Karpas-422 (cell line): ENCODE data around the gene SKI. TPM values are rescaled to one million over a fixed set of nuclear protein-coding genes. Genes with fewer than 3 reads are reported as not detected.

ENCODE experiments used
- DNase-seq: peaks from one replicate; pipeline ENCODE4 v3.0.0-alpha.2; 2015
- H2AFZ ChIP-seq: fragments of 200-600 bp; sonication (generic); 2 replicates; pipeline ENCODE4 v1.6.1; 2014; ENCODE audit warnings: antibody characterized with exemption, low read length, mixed read lengths
- H3K27ac ChIP-seq: fragments of 200-600 bp; sonication (generic); 2 replicates; pipeline ENCODE4 v1.5.1; 2014; ENCODE audit warnings: mild to moderate bottlenecking, low read length, moderate library complexity
- H3K27me3 ChIP-seq: fragments of 200-600 bp; sonication (generic); 2 replicates; pipeline ENCODE4 v1.6.1; 2014; ENCODE audit warnings: low read length, mixed read lengths
- H3K36me3 ChIP-seq: fragments of 200-600 bp; sonication (generic); 2 replicates; pipeline ENCODE4 v1.6.1; 2014; ENCODE audit warnings: low read length, mixed read lengths; ENCODE audit not compliant: insufficient read depth
- H3K4me1 ChIP-seq: fragments of 200-600 bp; sonication (generic); 2 replicates; pipeline ENCODE4 v1.6.1; 2014; ENCODE audit warnings: mild to moderate bottlenecking, low read length, mixed read lengths
- H3K4me2 ChIP-seq: fragments of 200-600 bp; sonication (generic); 2 replicates; pipeline ENCODE4 v1.6.1; 2014; ENCODE audit warnings: low read length, low read depth, mild to moderate bottlenecking; ENCODE audit not compliant: poor library complexity, severe bottlenecking
- H3K4me3 ChIP-seq: fragments of 200-600 bp; sonication (generic); 2 replicates; pipeline ENCODE4 v1.5.1; 2014; ENCODE audit warnings: mild to moderate bottlenecking, antibody characterized with exemption, low read length, mixed read lengths
- H3K79me2 ChIP-seq: fragments of 200-600 bp; sonication (generic); 2 replicates; pipeline ENCODE4 v1.6.1; 2014; ENCODE audit warnings: mild to moderate bottlenecking, low read length, mixed read lengths
- H3K9ac ChIP-seq: fragments of 200-600 bp; sonication (generic); 2 replicates; pipeline ENCODE4 v1.6.0; 2014; ENCODE audit warnings: low read length
- H3K9me2 ChIP-seq: fragments of 200-600 bp; sonication (generic), shearing (Covaris generic); replicated peaks from 2 replicates; pipeline ENCODE4 v1.6.0; 2014; ENCODE audit warnings: mild to moderate bottlenecking, low read length, moderate library complexity; ENCODE audit not compliant: insufficient read depth
- H3K9me3 ChIP-seq: fragments of 300-700, 200-600 bp; sonication (generic); 2 replicates; pipeline ENCODE4 v1.6.1; 2014; ENCODE audit warnings: low read length, mixed read lengths
- H4K20me1 ChIP-seq: fragments of 200-600 bp; sonication (generic); 2 replicates; pipeline ENCODE4 v1.6.1; 2014; ENCODE audit warnings: mild to moderate bottlenecking, antibody characterized with exemption, low read length, low read depth; ENCODE audit not compliant: insufficient read depth
- total RNA-seq: library from RNA; depleted of rRNA; stranded (reverse); fragments of >200 nt; shearing (Covaris generic); gene quantifications from 2 replicates; pipeline ENCODE4 v1.2.3, GENCODE V29; 2014; ENCODE audit warnings: low replicate concordance

SKI gene
- total RNA-seq, 1 experiment from 2014 or later, result 1.7 TPM

- Histone ChIP-seq H2AFZ (no peak overlapping the region), H3K27me3 (no peaks in the 10 kb centered on the region), H3K4me2 (no peak overlapping the region), H3K9me3 (no peaks in the 10 kb centered on the region), H3K4me1 (no peaks in the 10 kb centered on the region), H3K4me3 (no peak overlapping the region), H3K79me2 (no peaks in the 10 kb centered on the region), H3K9me2 (no peaks in the 10 kb centered on the region), H3K9ac (no peak overlapping the region), H3K27ac (no peak overlapping the region), H3K36me3 (no peaks in the 10 kb centered on the region), H4K20me1 (no peaks in the 10 kb centered on the region)
- DNase-seq, result no peak
Observed at GRCh38 chr1:2221271-2221670, 6.8 kb upstream of the SKI start.

GRCh38 chr1:2224170-2224584, 3.9 kb upstream of the SKI start:
- peaks cover 2% of the 10 kb centered on the region; the same call in 1 of the 2 replicates for H3K4me1 ChIP-seq
- H3K27me3 ChIP-seq, result no peaks in the 10 kb centered on the region
- H3K27ac ChIP-seq, result no peak overlapping the region
- H3K9me3 ChIP-seq, result no peaks in the 10 kb centered on the region
- H3K9ac ChIP-seq, result no peak overlapping the region
- H4K20me1 ChIP-seq, result 0 out of 2 replicates have a peak, but pooled peaks cover 2% of the 10 kb centered on the region
- no peaks in the 10 kb centered on the region for H3K79me2 ChIP-seq
- H3K4me3 ChIP-seq, result no peak overlapping the region
- no peak overlapping the region for H3K4me2 ChIP-seq
- H3K36me3 ChIP-seq, result no peaks in the 10 kb centered on the region
- no peaks in the 10 kb centered on the region for H3K9me2 ChIP-seq
- DNase-seq, result no peak
- no peak overlapping the region for H2AFZ ChIP-seq

- no peak overlapping the region for H3K9ac ChIP-seq
- no peak for DNase-seq
- H3K9me3 ChIP-seq, result no peaks in the 10 kb centered on the region
Observed at GRCh38 chr1:2224631-2225428, 3.3 kb upstream of the SKI start.

GRCh38 chr1:2226525-2227345, 1.4 kb upstream of the SKI start:
- no peaks in the 10 kb centered on the region for H3K9me2 ChIP-seq
- DNase-seq, result no peak
- H3K27me3 ChIP-seq, result no peaks in the 10 kb centered on the region
- H3K27ac ChIP-seq, result no peak overlapping the region
- no peaks in the 10 kb centered on the region for H3K36me3 ChIP-seq
- peak overlapping the region; percentile 74 for H3K9ac ChIP-seq
- H3K9me3 ChIP-seq, result no peaks in the 10 kb centered on the region
- H3K4me1 ChIP-seq, result peaks cover 2% of the 10 kb centered on the region; the same call in 1 of the 2 replicates
- H3K4me3 ChIP-seq, result no peak overlapping the region
- no peak overlapping the region for H2AFZ ChIP-seq
- peaks cover 17% of the 10 kb centered on the region; the same call in 1 of the 2 replicates for H4K20me1 ChIP-seq
- no peak overlapping the region for H3K4me2 ChIP-seq
- no peaks in the 10 kb centered on the region for H3K79me2 ChIP-seq

More at GRCh38 chr1:2224631-2225428, 3.3 kb upstream of the SKI start:
- no peaks in the 10 kb centered on the region for H3K27me3 ChIP-seq
- H2AFZ ChIP-seq, result no peak overlapping the region
- peaks cover 2% of the 10 kb centered on the region; the same call in 1 of the 2 replicates for H3K4me1 ChIP-seq
- H3K9me2 ChIP-seq, result no peaks in the 10 kb centered on the region
- no peak overlapping the region for H3K4me3 ChIP-seq
- H3K27ac ChIP-seq, result no peak overlapping the region
- no peaks in the 10 kb centered on the region for H3K36me3 ChIP-seq
- no peak overlapping the region for H3K4me2 ChIP-seq
- H4K20me1 ChIP-seq, result 0 out of 2 replicates have a peak, but pooled peaks cover 7% of the 10 kb centered on the region
- H3K79me2 ChIP-seq, result no peaks in the 10 kb centered on the region

DNA sequence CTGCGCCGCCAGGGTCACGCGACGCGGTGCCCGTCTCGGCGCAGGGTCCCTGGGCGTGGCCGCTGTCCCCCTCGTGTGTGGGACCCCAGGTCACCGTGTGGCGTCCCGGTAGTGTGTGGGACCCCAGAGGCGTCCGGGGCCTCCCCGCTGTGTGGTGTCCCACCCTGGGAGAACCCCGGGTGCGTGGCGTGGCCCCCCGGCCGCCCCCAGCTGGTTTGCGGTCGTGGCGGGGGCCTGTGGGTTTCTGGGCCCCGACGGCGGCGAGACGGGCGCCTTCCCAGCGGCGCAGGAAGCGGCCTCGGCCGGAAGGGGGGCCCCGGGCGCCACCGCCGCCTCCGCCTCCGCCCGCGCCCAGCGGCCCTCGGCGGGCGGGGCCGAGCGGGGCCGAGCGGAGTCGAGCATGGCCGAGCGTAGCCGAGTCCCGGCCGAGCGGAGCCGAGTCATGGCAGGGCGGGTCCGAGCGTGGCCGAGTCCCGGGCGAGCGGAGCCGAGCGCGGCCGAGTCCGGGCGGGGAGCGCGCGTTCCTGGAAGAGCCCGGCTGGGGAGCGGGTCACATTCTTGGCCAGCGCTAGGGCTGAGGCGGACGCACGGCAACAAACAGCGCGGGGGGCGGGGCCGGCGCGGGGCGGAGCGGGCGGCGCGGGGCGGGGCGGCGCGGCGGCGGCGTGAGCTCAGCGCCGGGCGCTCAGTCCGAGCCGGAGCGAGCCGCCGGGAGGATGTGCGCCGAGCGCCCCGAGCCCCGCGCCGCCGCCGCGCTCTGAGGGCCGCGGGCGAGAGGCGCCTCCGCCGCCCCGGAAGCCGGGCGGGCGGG, 568 bp upstream of the SKI start:
- Histone ChIP-seq H3K27me3 (no peaks in the 10 kb centered on the region), H2AFZ (no peak overlapping the region), H3K4me3 (no peak overlapping the region; the same call in 1 of the 2 replicates), H3K9ac (peak overlapping the region; percentile 74), H3K27ac (no peak overlapping the region), H4K20me1 (peaks cover 25% of the 10 kb centered on the region; the same call in 1 of the 2 replicates), H3K4me2 (peak overlapping the region; percentile 55), H3K9me3 (no peaks in the 10 kb centered on the region), H3K4me1 (peaks cover 2% of the 10 kb centered on the region; the same call in 1 of the 2 replicates), H3K9me2 (no peaks in the 10 kb centered on the region), H3K36me3 (no peaks in the 10 kb centered on the region), H3K79me2 (no peaks in the 10 kb centered on the region)
- peak; percentile 99 for DNase-seq

- Histone ChIP-seq H3K9me2 (no peaks in the 10 kb centered on the region), H3K9ac (no peak overlapping the region), H3K9me3 (no peaks in the 10 kb centered on the region), H4K20me1 (peaks cover 34% of the 10 kb centered on the region; the same call in 1 of the 2 replicates), H3K4me1 (peaks cover 2% of the 10 kb centered on the region; the same call in 1 of the 2 replicates), H3K79me2 (no peaks in the 10 kb centered on the region), H3K36me3 (no peaks in the 10 kb centered on the region), H3K4me3 (no peak overlapping the region), H3K27me3 (no peaks in the 10 kb centered on the region), H2AFZ (no peak overlapping the region), H3K27ac (no peak overlapping the region), H3K4me2 (no peak overlapping the region)
- no peak for DNase-seq
Observed at GRCh38 chr1:2228694-2229036, 546 bp downstream of the SKI start.

DNA sequence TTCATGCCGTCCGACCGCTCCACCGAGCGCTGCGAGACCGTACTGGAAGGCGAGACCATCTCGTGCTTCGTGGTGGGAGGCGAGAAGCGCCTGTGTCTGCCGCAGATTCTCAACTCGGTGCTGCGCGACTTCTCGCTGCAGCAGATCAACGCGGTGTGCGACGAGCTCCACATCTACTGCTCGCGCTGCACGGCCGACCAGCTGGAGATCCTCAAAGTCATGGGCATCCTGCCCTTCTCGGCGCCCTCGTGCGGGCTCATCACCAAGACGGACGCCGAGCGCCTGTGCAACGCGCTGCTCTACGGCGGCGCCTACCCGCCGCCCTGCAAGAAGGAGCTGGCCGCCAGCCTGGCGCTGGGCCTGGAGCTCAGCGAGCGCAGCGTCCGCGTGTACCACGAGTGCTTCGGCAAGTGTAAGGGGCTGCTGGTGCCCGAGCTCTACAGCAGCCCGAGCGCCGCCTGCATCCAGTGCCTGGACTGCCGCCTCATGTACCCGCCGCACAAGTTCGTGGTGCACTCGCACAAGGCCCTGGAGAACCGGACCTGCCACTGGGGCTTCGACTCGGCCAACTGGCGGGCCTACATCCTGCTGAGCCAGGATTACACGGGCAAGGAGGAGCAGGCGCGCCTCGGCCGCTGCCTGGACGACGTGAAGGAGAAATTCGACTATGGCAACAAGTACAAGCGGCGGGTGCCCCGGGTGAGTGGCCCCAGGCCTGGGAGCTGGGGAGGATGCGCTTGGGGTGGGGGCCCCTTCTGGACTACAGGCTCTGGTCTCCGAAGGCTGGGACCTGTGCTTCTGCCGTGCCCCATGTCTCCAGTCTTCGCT, 1.1 kb downstream of the SKI start:
- Histone ChIP-seq H4K20me1 (peaks cover 39% of the 10 kb centered on the region; the same call in 1 of the 2 replicates), H3K9ac (no peak overlapping the region), H3K27me3 (no peaks in the 10 kb centered on the region), H3K4me1 (peaks cover 2% of the 10 kb centered on the region; the same call in 1 of the 2 replicates), H3K79me2 (no peaks in the 10 kb centered on the region), H2AFZ (no peak overlapping the region), H3K36me3 (no peaks in the 10 kb centered on the region), H3K9me3 (no peaks in the 10 kb centered on the region), H3K27ac (no peak overlapping the region), H3K9me2 (no peaks in the 10 kb centered on the region), H3K4me3 (no peak overlapping the region), H3K4me2 (no peak overlapping the region)
- DNase-seq, result no peak
